C4-2B (cell line): ENCODE results near the gene KLHL28.

Experiments
- H3K27ac ChIP-seq: fragments of 450-650 bp; 2 replicates; pipeline ENCODE4 v1.5.1; 2017
- CTCF ChIP-seq: fragments of 450-650 bp; conservative IDR thresholded peaks from 2 replicates; pipeline ENCODE4 v1.5.1; 2017; ENCODE audit warnings: mild to moderate bottlenecking
- ZFX ChIP-seq: fragments of 450-650 bp; IDR thresholded peaks from 2 replicates; pipeline ENCODE4 v1.6.1; 2017

Gene KLHL28

GRCh38 chr14:44966601-44967336 is 5.0 kb upstream of the KLHL28 start:
- TF ChIP-seq CTCF (no peak), ZFX (no peak)
- H3K27ac ChIP-seq = no peak overlapping the region

- TF ChIP-seq CTCF = no peak
- no peak for TF ChIP-seq ZFX
- H3K27ac ChIP-seq = no peak overlapping the region
Measured at GRCh38 chr14:44963775-44964380, 2.1 kb upstream of the KLHL28 start.

- peak overlapping the region; percentile 82; the same call in 1 of the 2 replicates for H3K27ac ChIP-seq
- no peak for TF ChIP-seq CTCF
- TF ChIP-seq ZFX = no peak
Measured at GRCh38 chr14:44963044-44963528, 1.3 kb upstream of the KLHL28 start.

GRCh38 chr14:44962334-44963043 is 742 bp upstream of the KLHL28 start:
- TF ChIP-seq CTCF = no peak
- peak; percentile 68 for TF ChIP-seq ZFX
- peak overlapping the region; percentile 82 for H3K27ac ChIP-seq

- no peak for TF ChIP-seq CTCF
- H3K27ac ChIP-seq = peak overlapping the region; percentile 82
Measured at GRCh38 chr14:44961151-44961553, 595 bp downstream of the KLHL28 start.

- TF ChIP-seq ZFX = no peak
- no peak for TF ChIP-seq CTCF
- peak overlapping the region; percentile 82 for H3K27ac ChIP-seq
Measured at GRCh38 chr14:44960646-44961045, 1.1 kb downstream of the KLHL28 start.

GRCh38 chr14:44960146-44960545 is 1.6 kb downstream of the KLHL28 start:
- TF ChIP-seq ZFX = no peak
- TF ChIP-seq CTCF = no peak
- H3K27ac ChIP-seq = no peak overlapping the region
